Peyer's patch (tissue), 4 donors: ENCODE measurements around the gene MAML3. TPM values are rescaled to one million over a fixed set of nuclear protein-coding genes. Genes with fewer than 3 reads are reported as not detected.

Source experiments
- DNase-seq, 3 donors: peaks; one replicate each; pipeline ENCODE4 v3.0.0-alpha.2; 2017 to 2019
- H3K27ac ChIP-seq, 4 donors: fragments of 200-600 bp; sonication (generic); one replicate each; pipeline ENCODE4 v1.5.1; 2016 to 2019
- H3K27me3 ChIP-seq, 2 donors: fragments of 200-600 bp; sonication (generic); one replicate each; pipeline ENCODE4 v1.5.1; 2019
- H3K36me3 ChIP-seq, 3 donors: fragments of 200-600 bp; sonication (generic); one replicate each; pipeline ENCODE4 v1.5.1; 2016 to 2019
- H3K4me1 ChIP-seq, 4 donors: fragments of 200-600 bp; sonication (generic); one replicate each; pipeline ENCODE4 v1.5.1; 2016 to 2019
- H3K4me3 ChIP-seq, 4 donors: fragments of 200-600 bp; sonication (generic); 1 replicate in 3 of 4; 2 replicates in 1 of 4; pipeline ENCODE4 v1.5.1; 2016 to 2019; ENCODE audit warnings: mild to moderate bottlenecking in 1 of 4
- H3K9me3 ChIP-seq, 4 donors: fragments of 200-600 bp; sonication (generic); one replicate each; pipeline ENCODE4 v1.5.1; 2016 to 2019; ENCODE audit warnings: mild to moderate bottlenecking in 1 of 4
- CTCF ChIP-seq, 6 experiments: fragments of 450-650 bp in 4 of 6; fragments of 200-600 bp in 2 of 6; sonication (generic) in 1 of 6; IDR thresholded peaks; one replicate each; pipeline ENCODE4 v1.5.1; 2017 to 2019; ENCODE audit warnings: antibody characterized with exemption in 6 of 6, mild to moderate bottlenecking in 3 of 6, moderate library complexity in 1 of 6
- POLR2A ChIP-seq, 2 donors: fragments of 450-650 bp; IDR thresholded peaks; one replicate each; pipeline ENCODE4 v1.5.1; 2017; ENCODE audit warnings: antibody characterized with exemption in 2 of 2, mild to moderate bottlenecking in 2 of 2, moderate library complexity in 2 of 2
- total RNA-seq, 4 donors: library from RNA; depleted of rRNA; stranded (reverse); fragments of >200 nt; gene quantifications; one replicate each; pipeline ENCODE4 v1.1.0, GENCODE V29; 2016

Gene MAML3
- total RNA-seq, 4 donors from 2014 or later: 6.5 to 44.6 (median 22.1) TPM

- H3K27me3 ChIP-seq: no peaks in the 10 kb centered on the region
- H3K4me1 ChIP-seq: peaks cover 0 to 14% (median 0%) of the 10 kb centered on the region in 4 donors
- no peak overlapping the region for H3K4me3 ChIP-seq
- H3K9me3 ChIP-seq: no peaks in the 10 kb centered on the region
- peak overlapping the region in 3 of 4 donors; percentile 2 to 68 (median 38) for H3K27ac ChIP-seq
- no peak for DNase-seq
- no peak for TF ChIP-seq POLR2A (IDR thresholded peaks at IDR 0.05)
- TF ChIP-seq CTCF (IDR thresholded peaks at IDR 0.05): no peak
- H3K36me3 ChIP-seq: no peaks in the 10 kb centered on the region
Observed at GRCh38 chr4:139919521-139919920, 234.5 kb downstream of the MAML3 start.

- peaks cover 0 to 16% (median 0%) of the 10 kb centered on the region in 4 donors for H3K4me1 ChIP-seq
- no peak for DNase-seq
- no peaks in the 10 kb centered on the region for H3K36me3 ChIP-seq
- H3K27me3 ChIP-seq: no peaks in the 10 kb centered on the region
- H3K27ac ChIP-seq: peak overlapping the region in 3 of 4 donors; percentile 2 to 68 (median 8)
- no peaks in the 10 kb centered on the region for H3K9me3 ChIP-seq
- TF ChIP-seq CTCF (IDR thresholded peaks at IDR 0.05) (no peak), POLR2A (IDR thresholded peaks at IDR 0.05) (no peak)
- no peak overlapping the region for H3K4me3 ChIP-seq
Observed at GRCh38 chr4:139919004-139919403, 235.0 kb downstream of the MAML3 start.

GRCh38 chr4:139918591-139918990 lies 235.4 kb downstream of the MAML3 start:
- Histone ChIP-seq H3K27me3 (no peaks in the 10 kb centered on the region), H3K4me1 (peaks cover 0 to 20% (median 0%) of the 10 kb centered on the region in 4 donors), H3K9me3 (no peaks in the 10 kb centered on the region), H3K4me3 (no peak overlapping the region), H3K36me3 (no peaks in the 10 kb centered on the region), H3K27ac (peak overlapping the region in 3 of 4 donors; percentile 8 to 68 (median 13))
- TF ChIP-seq POLR2A (IDR thresholded peaks at IDR 0.05) (no peak), CTCF (IDR thresholded peaks at IDR 0.05) (no peak)
- DNase-seq: no peak

- H3K36me3 ChIP-seq: no peaks in the 10 kb centered on the region
- H3K4me3 ChIP-seq: no peak overlapping the region
- TF ChIP-seq CTCF (IDR thresholded peaks at IDR 0.05): no peak
- peak overlapping the region in 2 of 4 donors; percentile 13 to 68 for H3K27ac ChIP-seq
- no peaks in the 10 kb centered on the region for H3K27me3 ChIP-seq
- DNase-seq: no peak
- H3K4me1 ChIP-seq: peaks cover 0 to 25% (median 0%) of the 10 kb centered on the region in 4 donors
- H3K9me3 ChIP-seq: no peaks in the 10 kb centered on the region
Observed at GRCh38 chr4:139917896-139918295, 236.1 kb downstream of the MAML3 start.

GRCh38 chr4:139916041-139916440 lies 237.9 kb downstream of the MAML3 start:
- peaks cover 0 to 15% (median 0%) of the 10 kb centered on the region in 4 donors for H3K4me1 ChIP-seq

More at GRCh38 chr4:139916041-139916440, 237.9 kb downstream of the MAML3 start:
- peak overlapping the region in 1 of 4 donors; percentile 68 for H3K27ac ChIP-seq
- H3K36me3 ChIP-seq: no peaks in the 10 kb centered on the region
- no peak overlapping the region for H3K4me3 ChIP-seq
- no peaks in the 10 kb centered on the region for H3K9me3 ChIP-seq
- no peak for DNase-seq
- H3K27me3 ChIP-seq: no peaks in the 10 kb centered on the region
- no peak for TF ChIP-seq CTCF (IDR thresholded peaks at IDR 0.05)
- TF ChIP-seq POLR2A (IDR thresholded peaks at IDR 0.05): no peak
